ENCODE results near the gene CCDC68. TPM values are rescaled to one million over a fixed set of nuclear protein-coding genes. Genes with fewer than 3 reads are reported as not detected.

Gene CCDC68
- total and polyA plus RNA-seq, 2 experiments from 2014 or later = 0.11 to 0.18 TPM

DNA sequence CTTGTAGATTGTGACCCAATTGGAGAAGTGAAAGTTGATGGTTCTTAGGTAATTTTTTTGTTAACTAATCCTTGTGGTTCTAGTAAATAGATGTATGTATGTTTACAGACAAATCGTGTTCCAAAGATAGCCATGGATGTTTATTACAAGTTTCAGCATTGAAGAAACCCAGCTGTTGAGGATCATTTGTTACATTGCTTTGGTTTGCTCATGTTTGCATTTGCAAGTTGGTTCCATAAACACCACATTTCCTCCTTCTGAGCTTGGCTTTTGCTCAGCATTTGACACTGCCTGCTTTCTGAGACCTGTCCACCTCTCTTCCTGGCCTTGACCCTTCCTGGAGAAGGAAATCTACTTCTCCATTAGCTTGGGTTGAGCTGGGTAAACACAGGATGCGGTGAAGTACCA lies 1.8 kb upstream of the CCDC68 start:
- no peaks in the 10 kb centered on the region for H4K20me1 ChIP-seq (ENCODE audit: insufficient read depth)
- no peak overlapping the region for H3K4me2 ChIP-seq (ENCODE audit: unreplicated experiment)
- DNase-seq = no peak
- in situ Hi-C loops (cut with MboI) = no loop called here
- 47 to 50% methylated on average over 2 of the region's 2 CpGs for whole genome bisulfite sequencing, 2 experiments (ENCODE audit: low coverage in 1 of 2, low lambda C conversion rate in 2 of 2, missing lambda C conversion rate in 2 of 2)
- no peaks in the 10 kb centered on the region for H3K36me3 ChIP-seq (ENCODE audit: low read depth)
- TF ChIP-seq EZH2 (IDR thresholded peaks at IDR 0.05; ENCODE audit: insufficient read depth, poor library complexity, severe bottlenecking) (no peak), EZH2phosphoT487 (IDR thresholded peaks at IDR 0.05; ENCODE audit: insufficient read depth, low read depth) (no peak)
- no peak overlapping the region for H2AFZ ChIP-seq
- no peaks in the 10 kb centered on the region for H3K9me2 ChIP-seq (ENCODE audit: insufficient read depth)
- no peak overlapping the region for H3K4me3 ChIP-seq
- no peaks in the 10 kb centered on the region for H3F3A ChIP-seq (ENCODE audit: insufficient read depth)
- no peaks in the 10 kb centered on the region for H3K9me3 ChIP-seq (ENCODE audit: low read depth)
- no peak overlapping the region for H3K27ac ChIP-seq
- no peak overlapping the region for H3K9ac ChIP-seq
- H3K4me1 ChIP-seq (ENCODE audit: insufficient read depth) = no peaks in the 10 kb centered on the region
- no peaks in the 10 kb centered on the region for H3K27me3 ChIP-seq (replicated peaks; ENCODE audit: insufficient read depth)
- no peaks in the 10 kb centered on the region for H3K79me2 ChIP-seq (ENCODE audit: insufficient read depth)

- Histone ChIP-seq H2AFZ (no peak overlapping the region), H3F3A (ENCODE audit: insufficient read depth) (no peaks in the 10 kb centered on the region), H4K20me1 (ENCODE audit: insufficient read depth) (no peaks in the 10 kb centered on the region), H3K9me3 (ENCODE audit: low read depth) (no peaks in the 10 kb centered on the region), H3K4me3 (no peak overlapping the region), H3K9me2 (ENCODE audit: insufficient read depth) (no peaks in the 10 kb centered on the region), H3K36me3 (ENCODE audit: low read depth) (no peaks in the 10 kb centered on the region), H3K27ac (no peak overlapping the region), H3K4me1 (ENCODE audit: insufficient read depth) (no peaks in the 10 kb centered on the region), H3K79me2 (ENCODE audit: insufficient read depth) (no peaks in the 10 kb centered on the region), H3K9ac (no peak overlapping the region), H3K4me2 (ENCODE audit: unreplicated experiment) (no peak overlapping the region), H3K27me3 (replicated peaks; ENCODE audit: insufficient read depth) (no peaks in the 10 kb centered on the region)
- in situ Hi-C loops (cut with MboI) = no loop called here
- no peak for TF ChIP-seq EZH2 (IDR thresholded peaks at IDR 0.05; ENCODE audit: insufficient read depth, poor library complexity, severe bottlenecking)
- no peak for TF ChIP-seq EZH2phosphoT487 (IDR thresholded peaks at IDR 0.05; ENCODE audit: insufficient read depth, low read depth)
- WGBS, 2 experiments (ENCODE audit: low coverage in 1 of 2, low lambda C conversion rate in 2 of 2, missing lambda C conversion rate in 2 of 2) = 74 to 84% methylated on average over 3 of the region's 3 CpGs
- no peak for DNase-seq
Observed at GRCh38 chr18:54960197-54960596, 936 bp upstream of the CCDC68 start.

GRCh38 chr18:54957996-54958395 lies 1.3 kb downstream of the CCDC68 start:
- Histone ChIP-seq H3K4me3 (no peak overlapping the region), H3K9me3 (ENCODE audit: low read depth) (no peaks in the 10 kb centered on the region), H3K4me2 (ENCODE audit: unreplicated experiment) (no peak overlapping the region)

GRCh38 chr18:54957296-54957832 lies 1.9 kb downstream of the CCDC68 start:
- no peak overlapping the region for H3K4me2 ChIP-seq (ENCODE audit: unreplicated experiment)
- 42 to 49% methylated on average over 2 of the region's 2 CpGs for WGBS, 2 experiments (ENCODE audit: low coverage in 1 of 2, low lambda C conversion rate in 2 of 2, missing lambda C conversion rate in 2 of 2)
- H3K36me3 ChIP-seq (ENCODE audit: low read depth) = no peaks in the 10 kb centered on the region
- no peaks in the 10 kb centered on the region; the same call in 1 of the 2 replicates for H3K27me3 ChIP-seq (replicated peaks; ENCODE audit: insufficient read depth)
- H3F3A ChIP-seq (ENCODE audit: insufficient read depth) = no peaks in the 10 kb centered on the region
- no peaks in the 10 kb centered on the region for H3K9me2 ChIP-seq (ENCODE audit: insufficient read depth)
- no peak overlapping the region for H3K9ac ChIP-seq
- no peaks in the 10 kb centered on the region for H4K20me1 ChIP-seq (ENCODE audit: insufficient read depth)
- TF ChIP-seq EZH2 (IDR thresholded peaks at IDR 0.05; ENCODE audit: insufficient read depth, poor library complexity, severe bottlenecking) = no peak
- no peak for TF ChIP-seq EZH2phosphoT487 (IDR thresholded peaks at IDR 0.05; ENCODE audit: insufficient read depth, low read depth)
- no peak overlapping the region for H3K4me3 ChIP-seq
- H3K27ac ChIP-seq = no peak overlapping the region
- no peak for DNase-seq
- H2AFZ ChIP-seq = no peak overlapping the region
- in situ Hi-C loops (cut with MboI) = no loop called here
- no peaks in the 10 kb centered on the region for H3K9me3 ChIP-seq (ENCODE audit: low read depth)
- H3K79me2 ChIP-seq (ENCODE audit: insufficient read depth) = no peaks in the 10 kb centered on the region
- no peaks in the 10 kb centered on the region for H3K4me1 ChIP-seq (ENCODE audit: insufficient read depth)

More at GRCh38 chr18:54957996-54958395, 1.3 kb downstream of the CCDC68 start:
- no peak overlapping the region for H3K9ac ChIP-seq
- H4K20me1 ChIP-seq (ENCODE audit: insufficient read depth) = no peaks in the 10 kb centered on the region
- H3K4me1 ChIP-seq (ENCODE audit: insufficient read depth) = no peaks in the 10 kb centered on the region
- H2AFZ ChIP-seq = no peak overlapping the region; the same call in 1 of the 2 replicates
- H3K27ac ChIP-seq = no peak overlapping the region
- TF ChIP-seq EZH2phosphoT487 (IDR thresholded peaks at IDR 0.05; ENCODE audit: insufficient read depth, low read depth) = no peak
- no peak for TF ChIP-seq EZH2 (IDR thresholded peaks at IDR 0.05; ENCODE audit: insufficient read depth, poor library complexity, severe bottlenecking)
- no peak for DNase-seq
- in situ Hi-C loops (cut with MboI) = no loop called here
- H3K79me2 ChIP-seq (ENCODE audit: insufficient read depth) = no peaks in the 10 kb centered on the region
- WGBS, 2 experiments (ENCODE audit: low coverage in 1 of 2, low lambda C conversion rate in 2 of 2, missing lambda C conversion rate in 2 of 2) = 46 to 59% methylated on average over 4 to 5 of the region's 5 CpGs
- no peaks in the 10 kb centered on the region for H3K36me3 ChIP-seq (ENCODE audit: low read depth)
- no peaks in the 10 kb centered on the region for H3K9me2 ChIP-seq (ENCODE audit: insufficient read depth)
- no peaks in the 10 kb centered on the region; the same call in 1 of the 2 replicates for H3K27me3 ChIP-seq (replicated peaks; ENCODE audit: insufficient read depth)
- H3F3A ChIP-seq (ENCODE audit: insufficient read depth) = no peaks in the 10 kb centered on the region

Measured in GM23248 (cell line).